Upper lobe of left lung (tissue), 6 donors: ENCODE results near the gene ANKRD34B. TPM values are rescaled to one million over a fixed set of nuclear protein-coding genes. Genes with fewer than 3 reads are reported as not detected.
A peak's percentile ranks its signal among the peaks of the same experiment; 100 is the strongest.

Source experiments
- ATAC-seq, 2 donors: fragments of 200-7000 bp; cut with Tn5 transposase; one replicate each; pipeline ENCODE4 v1.9.1; 2022; ENCODE audit warnings: mild to moderate bottlenecking in 2 of 2, moderate library complexity in 2 of 2; ENCODE audit not compliant: low FRiP score in 2 of 2
- DNase-seq, 2 donors: peaks; one replicate each; pipeline ENCODE4 v3.0.0-alpha.2; 2019 to 2020
- H3K27ac ChIP-seq, 4 donors: fragments of 200-600 bp; sonication (generic); one replicate each; pipeline ENCODE4 v1.5.1; 2016 to 2019
- H3K27me3 ChIP-seq, 4 donors: fragments of 200-600 bp; sonication (generic); one replicate each; pipeline ENCODE4 v1.5.1; 2017 to 2019
- H3K36me3 ChIP-seq, 4 donors: fragments of 200-600 bp; sonication (generic); one replicate each; pipeline ENCODE4 v1.5.1; 2016 to 2019
- H3K4me1 ChIP-seq, 4 donors: fragments of 200-600 bp; sonication (generic); one replicate each; pipeline ENCODE4 v1.5.1; 2018 to 2019
- H3K4me3 ChIP-seq, 4 donors: fragments of 200-600 bp; sonication (generic); one replicate each; pipeline ENCODE4 v1.5.1; 2017 to 2019; ENCODE audit warnings: mild to moderate bottlenecking in 2 of 4, moderate library complexity in 1 of 4
- H3K9me3 ChIP-seq, 4 donors: fragments of 200-600 bp; sonication (generic); one replicate each; pipeline ENCODE4 v1.5.1; 2018 to 2019
- EP300 ChIP-seq, 4 donors: sonication (generic); formaldehyde crosslinking; IDR thresholded peaks; one replicate each; pipeline ENCODE4 v1.5.1; 2017; ENCODE audit warnings: antibody characterized with exemption in 4 of 4, control low read depth in 2 of 4
- POLR2A ChIP-seq, 4 donors: fragments of 450-650 bp; IDR thresholded peaks; one replicate each; pipeline ENCODE4 v1.5.1; 2016 to 2017; ENCODE audit warnings: antibody characterized with exemption in 4 of 4, mild to moderate bottlenecking in 2 of 4
- POLR2AphosphoS5 ChIP-seq, 2 donors: sonication (generic); formaldehyde crosslinking; IDR thresholded peaks; one replicate each; pipeline ENCODE4 v1.5.1; 2017; ENCODE audit warnings: antibody characterized with exemption in 2 of 2
- WGBS, 2 donors: methylation state at CpG; one replicate each; pipeline ENCODE4 v1.1.5; 2017 to 2018; 5-methylcytosine and 5-hydroxymethylcytosine counted together
- total RNA-seq, 6 donors: library from RNA; depleted of rRNA in 4 of 6; stranded (reverse); fragments of >200 nt in 4 of 6; gene quantifications; one replicate each; pipeline versions ENCODE4 v1.1.0 to v1.2.1, GENCODE V29; 2016 to 2021
- TF ChIP-seq, protein P1 (sequence below), 6 experiments: fragments of 450-650 bp in 4 of 6; fragments of 200-600 bp in 2 of 6; sonication (generic) in 2 of 6; IDR thresholded peaks; one replicate each; pipeline ENCODE4 v1.5.1; 2016 to 2019; ENCODE audit warnings: antibody characterized with exemption in 6 of 6
- donor health status: DM: no; HTN: no; CAD: no; lungs with moderate emphysema.
- donor health status: DM: no; HTN: yes; CAD: no; lungs with severe emphysema.

Gene ANKRD34B
- total RNA-seq: under 1 TPM in 3 of 6 donors, not detected in 3; 0.14 to 0.67 (median 0.47) TPM

DNA sequence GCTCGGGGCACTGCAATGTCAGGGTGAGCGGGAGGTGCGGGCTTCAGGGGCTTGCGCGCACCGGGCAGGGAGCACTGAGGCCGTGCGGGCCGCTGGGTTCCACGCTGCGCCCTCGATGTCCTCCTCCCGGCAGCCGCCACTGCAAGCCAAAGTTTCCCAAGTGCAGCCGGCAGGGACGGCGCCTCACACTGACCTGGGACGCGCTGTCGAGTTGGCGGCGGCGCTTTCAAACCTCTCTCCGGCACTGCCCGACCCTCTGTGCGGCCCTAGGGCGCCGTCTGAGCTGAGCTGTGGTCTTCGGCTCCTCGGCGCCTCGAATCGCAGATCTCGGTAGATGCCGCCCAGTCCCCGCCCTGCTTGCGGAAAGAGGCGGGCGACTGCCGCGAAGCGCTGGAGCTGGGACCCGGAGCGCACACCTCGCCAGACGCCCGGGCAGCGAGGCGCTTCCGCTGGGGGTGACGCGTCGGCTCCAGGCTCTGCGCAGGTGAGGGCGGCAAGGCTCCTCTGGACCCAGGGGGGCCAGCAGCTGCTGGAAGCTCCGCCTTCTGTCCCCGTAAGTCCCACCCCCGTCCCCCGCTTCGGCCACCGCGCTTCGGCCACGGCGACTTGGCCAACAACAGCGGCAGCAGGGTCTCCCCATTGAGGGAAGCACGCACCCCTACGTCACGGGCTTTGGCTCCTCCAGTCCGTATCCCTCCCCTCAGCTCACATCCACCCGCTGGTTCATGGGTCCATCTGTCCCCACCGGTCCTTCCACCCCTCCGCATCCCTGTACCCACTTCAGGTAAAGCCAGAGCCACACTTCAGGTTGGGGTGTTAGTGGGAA lies at the start of gene ANKRD34B:
Gene ANKRD34B (minus strand): TSS at position 320 of the 826 bp plus-strand sequence. CDS start 10,261 bp downstream, outside the sequence.
- Histone ChIP-seq H3K9me3 (no peaks in the 10 kb centered on the region), H3K4me1 (peaks cover 14 to 18% (median 18%) of the 10 kb centered on the region in 4 donors), H3K36me3 (no peaks in the 10 kb centered on the region), H3K4me3 (peak within 1 kb of the TSS; percentile 14 to 54 (median 38)), H3K27me3 (peaks cover 0 to 26% (median 11%) of the 10 kb centered on the region in 4 donors), H3K27ac (no peak within 1 kb of the TSS)
- WGBS, 2 donors: 7% methylated on average over 26 to 27 of the region's 73 CpGs
- peak in 1 of 2 donors; percentile 45 for ATAC-seq
- peak; percentile 26 to 83 for DNase-seq
- TF ChIP-seq POLR2A (IDR thresholded peaks at IDR 0.05) (no peak), POLR2AphosphoS5 (IDR thresholded peaks at IDR 0.05) (no peak), EP300 (IDR thresholded peaks at IDR 0.05) (no peak)
- TF ChIP-seq, protein P1, sequence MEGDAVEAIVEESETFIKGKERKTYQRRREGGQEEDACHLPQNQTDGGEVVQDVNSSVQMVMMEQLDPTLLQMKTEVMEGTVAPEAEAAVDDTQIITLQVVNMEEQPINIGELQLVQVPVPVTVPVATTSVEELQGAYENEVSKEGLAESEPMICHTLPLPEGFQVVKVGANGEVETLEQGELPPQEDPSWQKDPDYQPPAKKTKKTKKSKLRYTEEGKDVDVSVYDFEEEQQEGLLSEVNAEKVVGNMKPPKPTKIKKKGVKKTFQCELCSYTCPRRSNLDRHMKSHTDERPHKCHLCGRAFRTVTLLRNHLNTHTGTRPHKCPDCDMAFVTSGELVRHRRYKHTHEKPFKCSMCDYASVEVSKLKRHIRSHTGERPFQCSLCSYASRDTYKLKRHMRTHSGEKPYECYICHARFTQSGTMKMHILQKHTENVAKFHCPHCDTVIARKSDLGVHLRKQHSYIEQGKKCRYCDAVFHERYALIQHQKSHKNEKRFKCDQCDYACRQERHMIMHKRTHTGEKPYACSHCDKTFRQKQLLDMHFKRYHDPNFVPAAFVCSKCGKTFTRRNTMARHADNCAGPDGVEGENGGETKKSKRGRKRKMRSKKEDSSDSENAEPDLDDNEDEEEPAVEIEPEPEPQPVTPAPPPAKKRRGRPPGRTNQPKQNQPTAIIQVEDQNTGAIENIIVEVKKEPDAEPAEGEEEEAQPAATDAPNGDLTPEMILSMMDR (IDR thresholded peaks at IDR 0.05): no peak

DNA sequence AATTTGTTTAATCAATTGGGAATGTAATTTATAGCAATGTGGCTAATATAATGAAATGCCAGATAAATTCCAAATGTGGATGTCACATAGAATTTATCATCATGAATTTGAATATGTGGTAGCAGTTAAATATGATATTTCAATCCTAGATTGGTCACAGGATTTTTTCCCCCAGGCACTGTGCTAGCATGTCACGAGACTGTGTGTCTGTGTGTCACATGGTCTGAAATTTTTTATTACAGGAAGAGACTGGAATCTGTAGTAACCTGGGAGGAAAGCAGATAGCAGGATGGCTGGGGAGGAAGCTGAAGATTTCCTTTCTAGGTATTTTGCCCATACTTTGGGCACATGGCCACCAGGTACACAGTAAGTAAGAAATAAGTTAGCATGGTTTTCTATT lies 49.0 kb upstream of the ANKRD34B start:
- Histone ChIP-seq H3K27ac (no peak overlapping the region), H3K4me3 (no peak overlapping the region), H3K4me1 (no peaks in the 10 kb centered on the region), H3K36me3 (no peaks in the 10 kb centered on the region), H3K27me3 (no peaks in the 10 kb centered on the region), H3K9me3 (no peaks in the 10 kb centered on the region)
- no peak for TF ChIP-seq EP300 (IDR thresholded peaks at IDR 0.05)
- TF ChIP-seq, protein P1 (IDR thresholded peaks at IDR 0.05): no peak
- TF ChIP-seq POLR2A (IDR thresholded peaks at IDR 0.05): no peak
- no peak for TF ChIP-seq POLR2AphosphoS5 (IDR thresholded peaks at IDR 0.05)
- DNase-seq (no peak), ATAC-seq (no peak)
- WGBS, 2 donors: 79 to 100% methylated on average over 1 of the region's 1 CpG

DNA sequence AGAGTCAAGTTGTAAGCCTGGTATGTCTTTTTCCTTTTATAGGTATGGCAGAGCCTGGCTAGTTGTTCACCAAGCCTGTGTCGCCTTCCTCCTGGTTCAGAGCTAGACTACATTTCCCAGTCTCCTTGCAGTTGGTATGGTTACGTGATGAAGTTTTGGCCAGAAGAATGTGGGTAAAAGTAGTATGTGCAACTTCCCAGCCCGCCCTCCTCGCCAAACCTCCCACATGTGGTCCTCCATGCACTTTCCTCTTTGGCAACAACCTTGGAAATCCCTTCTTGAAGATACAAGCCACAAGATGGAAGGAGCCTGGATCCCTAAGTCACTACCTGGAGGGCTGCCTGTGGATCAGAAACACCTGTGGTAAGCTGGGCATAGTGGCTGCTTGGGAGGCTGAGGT lies 48.4 kb upstream of the ANKRD34B start:
- WGBS, 2 donors: 90 to 91% methylated on average over 4 of the region's 4 CpGs
- no peak for TF ChIP-seq POLR2AphosphoS5 (IDR thresholded peaks at IDR 0.05)
- TF ChIP-seq POLR2A (IDR thresholded peaks at IDR 0.05): no peak
- TF ChIP-seq EP300 (IDR thresholded peaks at IDR 0.05): no peak
- TF ChIP-seq, protein P1 (IDR thresholded peaks at IDR 0.05): no peak
- Histone ChIP-seq H3K4me3 (no peak overlapping the region), H3K9me3 (no peaks in the 10 kb centered on the region), H3K27ac (no peak overlapping the region), H3K27me3 (no peaks in the 10 kb centered on the region), H3K4me1 (no peaks in the 10 kb centered on the region), H3K36me3 (no peaks in the 10 kb centered on the region)
- no peak for DNase-seq
- no peak for ATAC-seq

DNA sequence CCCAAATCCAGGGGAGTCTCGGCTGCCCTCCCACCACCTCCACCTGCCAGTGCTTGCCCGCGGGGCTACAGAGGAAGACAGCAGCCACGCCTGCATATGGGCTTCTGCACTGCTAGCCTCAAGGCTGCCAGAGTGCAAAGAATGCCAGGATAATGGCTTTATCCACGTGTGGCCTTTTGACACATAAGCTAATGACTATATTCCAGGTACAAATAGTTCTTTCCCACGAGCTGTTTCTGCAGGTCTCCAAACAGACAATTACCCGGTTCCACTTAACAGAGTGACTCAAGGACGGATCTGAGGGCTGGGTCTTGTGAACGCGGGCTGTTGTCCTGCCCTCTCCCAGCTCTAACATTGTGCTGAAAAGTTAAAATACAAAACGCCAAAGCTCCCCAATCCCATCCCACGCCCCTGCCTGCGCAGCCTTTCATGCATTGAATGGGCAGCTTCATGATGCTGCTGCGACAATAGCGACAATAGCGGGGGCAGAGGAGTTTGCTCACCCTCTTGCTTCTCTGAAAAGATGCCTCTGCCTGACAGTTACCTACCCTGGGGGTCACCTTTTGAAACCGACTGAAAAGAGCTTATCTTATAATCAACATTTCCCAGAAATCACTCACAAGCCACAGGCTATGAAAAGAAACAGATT lies 45.3 kb upstream of the ANKRD34B start:
- Histone ChIP-seq H3K4me1 (no peaks in the 10 kb centered on the region), H3K36me3 (no peaks in the 10 kb centered on the region), H3K27ac (no peak overlapping the region), H3K9me3 (no peaks in the 10 kb centered on the region), H3K4me3 (no peak overlapping the region), H3K27me3 (no peaks in the 10 kb centered on the region)
- no peak for TF ChIP-seq POLR2AphosphoS5 (IDR thresholded peaks at IDR 0.05)
- no peak for TF ChIP-seq POLR2A (IDR thresholded peaks at IDR 0.05)
- TF ChIP-seq EP300 (IDR thresholded peaks at IDR 0.05): no peak
- TF ChIP-seq, protein P1 (IDR thresholded peaks at IDR 0.05): no peak
- peak in 1 of 2 donors; percentile 17 for DNase-seq
- 82 to 85% methylated on average over 16 to 17 of the region's 17 CpGs for WGBS, 2 donors
- ATAC-seq: no peak
